Measurements from ENCODE around the gene KRT84.

KRT84 gene

GRCh38 chr12:52359621-52360061 is 25.8 kb downstream of the KRT84 start:
- DNase-seq (ENCODE audit: extremely low read depth, insufficient read length) = no peak
- no peak for TF ChIP-seq CTCF (IDR thresholded peaks at IDR 0.05; ENCODE audit: insufficient read depth, low read length, poor library complexity, severe bottlenecking)
- H3K27me3 ChIP-seq (replicated peaks; ENCODE audit: control insufficient read depth, insufficient read depth, low read length) = no peaks in the 10 kb centered on the region; the same call in 1 of the 2 replicates
- no peaks in the 10 kb centered on the region for H3K36me3 ChIP-seq (ENCODE audit: control insufficient read depth, insufficient read depth, low read length)
- H3K4me3 ChIP-seq (replicated peaks; ENCODE audit: low read depth, low read length) = no peak overlapping the region

GRCh38 chr12:52358575-52359350 is 26.7 kb downstream of the KRT84 start:
- peak; percentile 39 for DNase-seq (ENCODE audit: extremely low read depth, insufficient read length)
- Histone ChIP-seq H3K4me3 (replicated peaks; ENCODE audit: low read depth, low read length) (no peak overlapping the region), H3K36me3 (ENCODE audit: control insufficient read depth, insufficient read depth, low read length) (no peaks in the 10 kb centered on the region), H3K27me3 (replicated peaks; ENCODE audit: control insufficient read depth, insufficient read depth, low read length) (no peaks in the 10 kb centered on the region; the same call in none of the 2 replicates)
- peak; percentile 46 for TF ChIP-seq CTCF (IDR thresholded peaks at IDR 0.05; ENCODE audit: insufficient read depth, low read length, poor library complexity, severe bottlenecking)

- no peaks in the 10 kb centered on the region for H3K36me3 ChIP-seq (ENCODE audit: control insufficient read depth, insufficient read depth, low read length)
- TF ChIP-seq CTCF (IDR thresholded peaks at IDR 0.05; ENCODE audit: insufficient read depth, low read length, poor library complexity, severe bottlenecking) = no peak
- no peak for DNase-seq (ENCODE audit: extremely low read depth, insufficient read length)
- H3K27me3 ChIP-seq (replicated peaks; ENCODE audit: control insufficient read depth, insufficient read depth, low read length) = no peaks in the 10 kb centered on the region; the same call in none of the 2 replicates
- H3K4me3 ChIP-seq (replicated peaks; ENCODE audit: low read depth, low read length) = no peak overlapping the region
These were observed 28.5 kb downstream of the KRT84 start for GRCh38 chr12:52356762-52357580.

- H3K4me3 ChIP-seq (replicated peaks; ENCODE audit: low read depth, low read length) = no peak overlapping the region
- DNase-seq (ENCODE audit: extremely low read depth, insufficient read length) = no peak
- H3K36me3 ChIP-seq (ENCODE audit: control insufficient read depth, insufficient read depth, low read length) = no peaks in the 10 kb centered on the region
- TF ChIP-seq CTCF (IDR thresholded peaks at IDR 0.05; ENCODE audit: insufficient read depth, low read length, poor library complexity, severe bottlenecking) = no peak
- H3K27me3 ChIP-seq (replicated peaks; ENCODE audit: control insufficient read depth, insufficient read depth, low read length) = no peaks in the 10 kb centered on the region; the same call in none of the 2 replicates
These were observed 29.3 kb downstream of the KRT84 start for GRCh38 chr12:52356031-52356761.

GRCh38 chr12:52355176-52355575 is 30.3 kb downstream of the KRT84 start:
- DNase-seq (ENCODE audit: extremely low read depth, insufficient read length) = no peak
- TF ChIP-seq CTCF (IDR thresholded peaks at IDR 0.05; ENCODE audit: insufficient read depth, low read length, poor library complexity, severe bottlenecking) = no peak
- Histone ChIP-seq H3K36me3 (ENCODE audit: control insufficient read depth, insufficient read depth, low read length) (no peaks in the 10 kb centered on the region), H3K4me3 (replicated peaks; ENCODE audit: low read depth, low read length) (no peak overlapping the region), H3K27me3 (replicated peaks; ENCODE audit: control insufficient read depth, insufficient read depth, low read length) (peaks cover 1% of the 10 kb centered on the region)

Data from GM06990 (cell line).